Non-pigmented ciliary epithelial cell (primary cell): Measurements from ENCODE around the gene LUC7L2.
"Not testable (repeated sequence)": the region's sequence is repeated elsewhere in the genome, so short reads cannot be mapped to it uniquely, and the experiment has no call there.

Source experiments
- DNase-seq: peaks from one replicate; pipeline ENCODE4 v3.0.0-alpha.2; 2010; ENCODE audit warnings: low read depth

LUC7L2 gene

GRCh38 chr7:139397192-139397591, 37.5 kb downstream of the LUC7L2 start:
- DNase-seq, result no peak

GRCh38 chr7:139403601-139404000, 43.9 kb downstream of the LUC7L2 start:
- no peak for DNase-seq

- no peak for DNase-seq
These were observed 47.9 kb downstream of the LUC7L2 start for GRCh38 chr7:139407555-139407954.

GRCh38 chr7:139414743-139415402, 55.2 kb downstream of the LUC7L2 start:
- DNase-seq, result not testable (repeated sequence)

- no peak for DNase-seq
These were observed 56.7 kb downstream of the LUC7L2 start for GRCh38 chr7:139416405-139416804.

- no peak for DNase-seq
These were observed 57.8 kb downstream of the LUC7L2 start for GRCh38 chr7:139417478-139417877.

- no peak for DNase-seq
These were observed 61.4 kb downstream of the LUC7L2 start for GRCh38 chr7:139421123-139421522.

- no peak for DNase-seq
These were observed 62.4 kb downstream of the LUC7L2 start for GRCh38 chr7:139422126-139422525.

GRCh38 chr7:139423091-139423490, 63.4 kb downstream of the LUC7L2 start:
- no peak for DNase-seq

- DNase-seq, result no peak
These were observed 64.3 kb downstream of the LUC7L2 start for GRCh38 chr7:139424004-139424403.

GRCh38 chr7:139425701-139426100, 66.0 kb downstream of the LUC7L2 start:
- DNase-seq, result not testable (repeated sequence)

GRCh38 chr7:139426258-139427028, 66.7 kb downstream of the LUC7L2 start:
- DNase-seq, result no peak

- DNase-seq, result no peak
These were observed 67.3 kb downstream of the LUC7L2 start for GRCh38 chr7:139427029-139427420.

GRCh38 chr7:139427788-139428187, 68.1 kb downstream of the LUC7L2 start:
- no peak for DNase-seq

GRCh38 chr7:139429735-139430134, 70.0 kb downstream of the LUC7L2 start:
- not testable (repeated sequence) for DNase-seq

GRCh38 chr7:139430443-139430842, 70.7 kb downstream of the LUC7L2 start:
- DNase-seq, result no peak

GRCh38 chr7:139431010-139431409, 71.3 kb downstream of the LUC7L2 start:
- no peak for DNase-seq

GRCh38 chr7:139431459-139431858, 71.8 kb downstream of the LUC7L2 start:
- no peak for DNase-seq

GRCh38 chr7:139436806-139437205, 77.1 kb downstream of the LUC7L2 start:
- no peak for DNase-seq

- DNase-seq, result no peak
These were observed 79.7 kb downstream of the LUC7L2 start for GRCh38 chr7:139439375-139439774.

GRCh38 chr7:139441961-139442360, 82.3 kb downstream of the LUC7L2 start:
- DNase-seq, result no peak

- DNase-seq, result no peak
These were observed 86.6 kb downstream of the LUC7L2 start for GRCh38 chr7:139446051-139446890.

- DNase-seq, result no peak
These were observed 91.2 kb downstream of the LUC7L2 start for GRCh38 chr7:139450851-139451250.
